H1 (cell line): ENCODE data around the gene ZNG1F. TPM values are rescaled to one million over a fixed set of nuclear protein-coding genes. Genes with fewer than 3 reads are reported as not detected.
"Not testable (repeated sequence)": the region's sequence is repeated elsewhere in the genome, so short reads cannot be mapped to it uniquely, and the experiment has no call there.

Source experiments
- CTCF ChIA-PET: fragments of 300-600 bp; sonication (Branson Sonifier 250); formaldehyde crosslinking; loops from one replicate; lab custom pipeline; 2021; ENCODE audit not compliant: partially characterized antibody; lab: Charles Lee
- POLR2A ChIA-PET: fragments of 300-600 bp; sonication (Branson Sonifier 250); formaldehyde crosslinking; loops from one replicate; lab custom pipeline; 2021; ENCODE audit warnings: inconsistent platforms; ENCODE audit not compliant: partially characterized antibody; lab: Charles Lee
- DNase-seq, 2 experiments: peaks; one replicate each; pipeline versions ENCODE4 v3.0.0 to v3.0.0-alpha.2; 2010 to 2022; ENCODE audit warnings: low spot score in 2 of 2, low read depth in 1 of 2, mixed read lengths in 1 of 2
- FAIRE-seq: peaks from 2 replicates; lab custom pipeline; 2011; peaks lifted over from hg19 to GRCh38; lab: Jason Lieb, UNC
- H2AFZ ChIP-seq: 2 replicates; pipeline ENCODE4 v1.8.1; 2012; ENCODE audit warnings: low read length, inconsistent platforms
- H2AK5ac ChIP-seq: 2 replicates; pipeline ENCODE4 v1.6.1; 2013; ENCODE audit warnings: low read depth, low read length
- H2BK120ac ChIP-seq: replicated peaks from 2 replicates; pipeline ENCODE3; 2013; ENCODE audit warnings: low read depth, low read length, inconsistent platforms
- H2BK12ac ChIP-seq: 2 replicates; pipeline ENCODE4 v1.6.1; 2013; ENCODE audit warnings: low read depth, low read length
- H2BK15ac ChIP-seq: 2 replicates; pipeline ENCODE4 v1.6.1; 2013; ENCODE audit warnings: low read length
- H2BK20ac ChIP-seq: 2 replicates; pipeline ENCODE4 v1.6.1; 2013; ENCODE audit warnings: low read length
- H2BK5ac ChIP-seq: 2 replicates; pipeline ENCODE4 v1.6.1; 2013; ENCODE audit warnings: low read depth, low read length
- H3K14ac ChIP-seq: 2 replicates; pipeline ENCODE4 v1.6.1; 2013; ENCODE audit warnings: inconsistent platforms; ENCODE audit not compliant: insufficient read length
- H3K18ac ChIP-seq: 2 replicates; pipeline ENCODE4 v1.6.1; 2013; ENCODE audit warnings: low read length; ENCODE audit errors: extremely low read depth
- H3K23ac ChIP-seq: 2 replicates; pipeline ENCODE4 v1.6.1; 2013; ENCODE audit warnings: inconsistent platforms; ENCODE audit not compliant: insufficient read length
- H3K23me2 ChIP-seq: 2 replicates; pipeline ENCODE4 v1.6.1; 2013; ENCODE audit warnings: low read depth, low read length
- H3K27ac ChIP-seq: 2 replicates; pipeline ENCODE4 v1.6.1; 2011; ENCODE audit warnings: low read depth, low read length, inconsistent platforms
- H3K27me3 ChIP-seq, 4 experiments: replicated peaks in 1 of 4; 1 replicate in 1 of 4; 2 replicates in 3 of 4; pipeline versions ENCODE4 v1.6.1 to v1.8.1; 2011 to 2013; ENCODE audit warnings: low read length in 3 of 4, mild to moderate bottlenecking in 3 of 4, inconsistent platforms in 2 of 4, mixed read lengths in 2 of 4, moderate library complexity in 1 of 4; ENCODE audit not compliant: control insufficient read depth in 3 of 4, insufficient read depth in 3 of 4; ENCODE audit errors: extremely low read depth in 1 of 4
- H3K36me3 ChIP-seq, 4 experiments: 2 replicates each; pipeline versions ENCODE4 v1.6.1 to v1.8.1; 2011 to 2013; ENCODE audit warnings: mild to moderate bottlenecking in 4 of 4, low read length in 3 of 4, moderate library complexity in 2 of 4, control low read depth in 1 of 4, inconsistent platforms in 1 of 4; ENCODE audit not compliant: insufficient read depth in 4 of 4, control insufficient read depth in 2 of 4
- H3K4ac ChIP-seq: replicated peaks from 2 replicates; pipeline ENCODE3; 2013; ENCODE audit warnings: low read length, low read depth, mixed read lengths, inconsistent platforms; ENCODE audit not compliant: insufficient read length
- H3K4me1 ChIP-seq, 4 experiments: replicated peaks in 1 of 4; 1 replicate in 1 of 4; 2 replicates in 3 of 4; pipeline versions ENCODE4 v1.6.1 to v1.8.1; 2011 to 2013; ENCODE audit warnings: low read length in 3 of 4, inconsistent platforms in 2 of 4, mixed read lengths in 1 of 4; ENCODE audit not compliant: insufficient read depth in 4 of 4, control insufficient read depth in 3 of 4
- H3K4me2 ChIP-seq, 2 experiments: 2 replicates each; pipeline versions ENCODE4 v1.6.1 to v1.8.1; 2011 to 2013; ENCODE audit warnings: low read depth in 2 of 2, low read length in 2 of 2, control low read depth in 1 of 2, inconsistent platforms in 1 of 2, mild to moderate bottlenecking in 1 of 2; ENCODE audit not compliant: insufficient read depth in 1 of 2
- H3K4me3 ChIP-seq, 4 experiments: fragments of 200-600, 300-600 bp in 1 of 4; sonication (generic), shearing (Covaris generic), sonication (Bioruptor Twin) in 1 of 4; 2 replicates each; pipeline versions ENCODE4 v1.5.1 to v1.8.1; 2011 to 2016; ENCODE audit warnings: low read length in 4 of 4, low read depth in 3 of 4, control low read depth in 2 of 4, inconsistent platforms in 2 of 4, mild to moderate bottlenecking in 2 of 4, mixed read lengths in 1 of 4, moderate library complexity in 1 of 4; ENCODE audit not compliant: insufficient read depth in 2 of 4; ENCODE audit errors: extremely low read depth in 1 of 4
- H3K56ac ChIP-seq: replicated peaks from 2 replicates; pipeline ENCODE3; 2013; ENCODE audit warnings: low read depth, mild to moderate bottlenecking, mixed read lengths, low read length, inconsistent platforms; ENCODE audit not compliant: insufficient read length
- H3K79me1 ChIP-seq: 2 replicates; pipeline ENCODE4 v1.6.1; 2013; ENCODE audit warnings: low read depth, low read length, control low read depth
- H3K79me2 ChIP-seq, 2 experiments: 2 replicates each; pipeline versions ENCODE4 v1.6.1 to v1.8.1; 2012 to 2013; ENCODE audit warnings: low read length in 2 of 2, mild to moderate bottlenecking in 2 of 2, inconsistent platforms in 1 of 2; ENCODE audit not compliant: insufficient read depth in 2 of 2, control insufficient read depth in 1 of 2
- H3K9ac ChIP-seq, 4 experiments: replicated peaks in 1 of 4; 1 replicate in 1 of 4; 2 replicates in 3 of 4; pipeline versions ENCODE4 v1.6.1 to v1.8.1; 2011 to 2013; ENCODE audit warnings: low read depth in 3 of 4, low read length in 3 of 4, control low read depth in 2 of 4, mild to moderate bottlenecking in 2 of 4, moderate library complexity in 2 of 4, inconsistent platforms in 1 of 4; ENCODE audit errors: extremely low read depth in 1 of 4
- H3K9me3 ChIP-seq, 2 experiments: 2 replicates each; pipeline versions ENCODE4 v1.6.1 to v1.8.1; 2012 to 2013; ENCODE audit warnings: mild to moderate bottlenecking in 2 of 2, moderate library complexity in 2 of 2, control low read depth in 1 of 2, inconsistent platforms in 1 of 2, low read depth in 1 of 2, low read length in 1 of 2, mixed read lengths in 1 of 2; ENCODE audit not compliant: insufficient read depth in 2 of 2
- H4K20me1 ChIP-seq, 2 experiments: replicated peaks in 1 of 2; 2 replicates each; pipeline versions ENCODE3 to v1.8.1; 2011 to 2013; ENCODE audit warnings: inconsistent platforms in 2 of 2, low read length in 2 of 2, mild to moderate bottlenecking in 1 of 2; ENCODE audit not compliant: insufficient read depth in 2 of 2, control insufficient read depth in 1 of 2
- H4K5ac ChIP-seq: 2 replicates; pipeline ENCODE4 v1.6.1; 2013; ENCODE audit warnings: low read length, low read depth, mixed read lengths, inconsistent platforms; ENCODE audit not compliant: insufficient read length
- H4K8ac ChIP-seq: 2 replicates; pipeline ENCODE4 v1.8.0; 2013; ENCODE audit warnings: mild to moderate bottlenecking, moderate library complexity, low read length, inconsistent platforms; ENCODE audit not compliant: insufficient read depth; ENCODE audit errors: extremely low read depth
- H4K91ac ChIP-seq: replicated peaks from 2 replicates; pipeline ENCODE3; 2013; ENCODE audit warnings: low read length, mixed read lengths, inconsistent platforms; ENCODE audit not compliant: insufficient read length
- WGBS, 2 experiments: shearing (Covaris generic) in 1 of 2; methylation state at CpG; one replicate each; pipeline versions ENCODE4 v1.1.6 to v1.1.7; 2013 to 2015; ENCODE audit warnings: low lambda C conversion rate in 2 of 2, mixed read lengths in 2 of 2, inconsistent platforms in 1 of 2, low coverage in 1 of 2, missing lambda C conversion rate in 1 of 2; ENCODE audit not compliant: insufficient replicate concordance in 2 of 2, insufficient coverage in 1 of 2, insufficient read length in 1 of 2; ENCODE audit errors: extremely low coverage in 1 of 2, missing lambda C conversion rate in 1 of 2; 5-methylcytosine and 5-hydroxymethylcytosine counted together
- polyA plus RNA-seq, 7 experiments: library from polyadenylated mRNA; depleted of rRNA in 3 of 7; stranded (reverse) in 5 of 7; unstranded in 2 of 7; fragments of >200 nt in 5 of 7; fragments of 200-250 nt in 2 of 7; gene quantifications; 1 replicate in 5 of 7; 2 replicates in 1 of 7; 4 replicates in 1 of 7; pipeline versions ENCODE4 v1.2.1 to v1.2.3, GENCODE V29; 2011 to 2013; ENCODE audit warnings: missing spikeins in 2 of 7, mixed read lengths in 2 of 7
- total RNA-seq: library from RNA; stranded (reverse); fragmentation: NEBNext Ultra II Directional; extraction: Animal tissue kit (Norgen Biotek cat#: 25700); gene quantifications from 2 replicates; pipeline ENCODE4 v1.2.1, GENCODE V29; 2021

The ZNG1F gene
- total and polyA plus RNA-seq, 2 of the 8 experiments (the other 6 are each of a cell fraction or from before 2014, with no cell fraction given), result 4.3 to 4.8 TPM

DNA sequence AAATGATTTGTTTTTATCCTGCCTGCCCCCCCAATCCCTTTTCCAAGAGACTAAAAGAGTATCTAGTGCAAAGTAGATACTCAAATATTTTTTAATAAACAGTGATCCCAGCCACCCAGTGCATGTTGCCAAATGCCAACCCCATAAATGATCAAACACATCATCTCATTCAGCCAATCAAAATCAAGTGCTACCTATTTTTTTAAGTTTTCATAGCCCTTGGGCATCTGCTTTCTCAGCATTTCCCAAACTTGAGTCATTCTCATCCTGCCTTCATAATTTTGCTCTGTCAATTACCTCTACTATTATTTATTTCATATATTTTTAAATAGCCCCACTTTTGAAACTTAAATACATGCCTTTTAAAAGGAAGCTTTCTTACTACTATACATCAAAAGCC lies 98.2 kb downstream of the ZNG1F start:
- H3K14ac ChIP-seq, H2BK15ac ChIP-seq, H4K8ac ChIP-seq, POLR2A ChIA-PET, H3K4me2 ChIP-seq, H3K36me3 ChIP-seq, H2BK5ac ChIP-seq, H3K9ac ChIP-seq, H3K79me2 ChIP-seq, H3K23ac ChIP-seq, CTCF ChIA-PET, H2AK5ac ChIP-seq, FAIRE-seq, H2AFZ ChIP-seq, H3K56ac ChIP-seq, H3K4me3 ChIP-seq, H2BK20ac ChIP-seq, H4K5ac ChIP-seq, H3K4ac ChIP-seq, H3K18ac ChIP-seq, H2BK12ac ChIP-seq, DNase-seq, H3K27me3 ChIP-seq, H4K91ac ChIP-seq, H3K27ac ChIP-seq, H3K23me2 ChIP-seq, H3K9me3 ChIP-seq, H4K20me1 ChIP-seq, H2BK120ac ChIP-seq, H3K4me1 ChIP-seq, H3K79me1 ChIP-seq: not testable (repeated sequence)

DNA sequence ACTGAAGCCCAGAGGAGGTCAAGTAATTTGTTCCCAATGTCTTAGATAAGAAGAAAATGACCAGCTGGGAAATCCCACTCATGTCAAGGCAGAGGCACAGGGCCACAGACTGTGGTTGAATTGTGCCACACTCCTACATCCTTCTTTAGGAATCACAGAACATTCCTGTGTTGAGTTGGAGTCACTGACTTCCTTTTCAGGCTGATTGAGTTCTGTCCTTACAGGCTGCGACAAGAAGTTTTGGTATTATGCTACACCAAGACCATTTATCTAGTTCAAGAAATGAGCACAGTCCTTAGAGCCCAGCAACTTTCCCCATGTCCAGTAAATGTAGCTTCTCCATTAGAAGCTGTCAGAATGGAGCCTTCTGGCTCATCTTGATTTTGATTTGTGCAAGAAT lies 98.7 kb downstream of the ZNG1F start:
- H3K4me1 ChIP-seq, H3K79me1 ChIP-seq, H4K91ac ChIP-seq, H3K56ac ChIP-seq, DNase-seq, H3K36me3 ChIP-seq, H2BK5ac ChIP-seq, H2AK5ac ChIP-seq, H3K9me3 ChIP-seq, H3K79me2 ChIP-seq, H3K4ac ChIP-seq, H3K4me2 ChIP-seq, H3K23me2 ChIP-seq, H2BK120ac ChIP-seq, H3K27ac ChIP-seq, H2BK12ac ChIP-seq, CTCF ChIA-PET, H3K14ac ChIP-seq, H2BK15ac ChIP-seq, POLR2A ChIA-PET, H3K23ac ChIP-seq, H4K20me1 ChIP-seq, H2BK20ac ChIP-seq, H4K8ac ChIP-seq, H2AFZ ChIP-seq, H3K4me3 ChIP-seq, H4K5ac ChIP-seq, H3K27me3 ChIP-seq, H3K18ac ChIP-seq, H3K9ac ChIP-seq, FAIRE-seq: not testable (repeated sequence)
- 48% methylated on average over 1 of the region's 1 CpG; no CpG with 5 or more reads in 1 of the 2 experiments for WGBS, 2 experiments
